Body of pancreas (tissue), 4 donors: ENCODE data around the gene TRIM17.

Source experiments
- CTCF ChIP-seq, 7 experiments: fragments of 450-650 bp in 4 of 7; fragments of 200-600 bp in 3 of 7; sonication (generic) in 3 of 7; IDR thresholded peaks; one replicate each; pipeline ENCODE4 v1.5.1; 2016 to 2019; ENCODE audit warnings: antibody characterized with exemption in 7 of 7
- POLR2A ChIP-seq, 3 donors: fragments of 450-650 bp; IDR thresholded peaks; one replicate each; pipeline ENCODE4 v1.6.1; 2016; ENCODE audit warnings: antibody characterized with exemption in 3 of 3, mild to moderate bottlenecking in 2 of 3

- TF ChIP-seq CTCF (IDR thresholded peaks at IDR 0.05) (no peak), POLR2A (IDR thresholded peaks at IDR 0.05) (no peak)
Observed at GRCh38 chr1:228453022-228453560, 36.4 kb upstream of the TRIM17 start.
